ENCODE measurements around the gene TSLP.
A peak's percentile ranks its signal among the peaks of the same experiment; 100 is the strongest.

TSLP gene

GRCh38 chr5:111071413-111071812, at the start of gene TSLP:
TSLP (plus strand) TSS chr5:111071713; CDS start chr5:111071891, 178 bp downstream.
- no peak for DNase-seq

GRCh38 chr5:111022301-111022700, 49.2 kb upstream of the TSLP start:
- no peak for DNase-seq

GRCh38 chr5:111028865-111029264, 42.6 kb upstream of the TSLP start:
- DNase-seq: no peak

GRCh38 chr5:111043712-111044506, 27.6 kb upstream of the TSLP start:
- no peak for DNase-seq

GRCh38 chr5:111058064-111058463, 13.4 kb upstream of the TSLP start:
- DNase-seq: no peak

GRCh38 chr5:111060169-111060568, 11.3 kb upstream of the TSLP start:
- no peak for DNase-seq

GRCh38 chr5:111061618-111062017, 9.9 kb upstream of the TSLP start:
- DNase-seq: no peak

GRCh38 chr5:111063709-111064322, 7.7 kb upstream of the TSLP start:
- no peak for DNase-seq

GRCh38 chr5:111066261-111066938, 5.1 kb upstream of the TSLP start:
- no peak for DNase-seq

GRCh38 chr5:111068213-111068612, 3.3 kb upstream of the TSLP start:
- no peak for DNase-seq

GRCh38 chr5:111069839-111070238, 1.7 kb upstream of the TSLP start:
- DNase-seq: no peak

GRCh38 chr5:111070272-111071134, 1.0 kb upstream of the TSLP start:
- DNase-seq: no peak

- DNase-seq: no peak
These were observed 1.6 kb downstream of the TSLP start for GRCh38 chr5:111072949-111073682.

- DNase-seq: no peak
These were observed 2.7 kb downstream of the TSLP start for GRCh38 chr5:111074244-111074643.

- no peak for DNase-seq
These were observed 4.0 kb downstream of the TSLP start for GRCh38 chr5:111075520-111075919.

GRCh38 chr5:111076091-111076490, 4.6 kb downstream of the TSLP start:
- no peak for DNase-seq

GRCh38 chr5:111077678-111078077, 6.2 kb downstream of the TSLP start:
- DNase-seq: no peak

GRCh38 chr5:111079846-111080245, 8.3 kb downstream of the TSLP start:
- DNase-seq: no peak

- peak; percentile 73 for DNase-seq
These were observed 11.8 kb downstream of the TSLP start for GRCh38 chr5:111083323-111083722.

- peak; percentile 20 for DNase-seq
These were observed 20.7 kb downstream of the TSLP start, which contains the start of gene WDR36 for GRCh38 chr5:111092062-111092853. WDR36 (plus strand) TSS chr5:111092348; CDS start chr5:111092457, 109 bp downstream.

GRCh38 chr5:111095982-111096381, 24.5 kb downstream of the TSLP start:
- DNase-seq: no peak
